ENCODE measurements around the gene CEACAM6.
"Not testable (repeated sequence)": the region's sequence is repeated elsewhere in the genome, so short reads cannot be mapped to it uniquely, and the experiment has no call there.

CEACAM6 gene

GRCh38 chr19:41755328-41755913, at the start of gene CEACAM6:
CEACAM6 (plus strand) TSS chr19:41755530; CDS start chr19:41755639, 109 bp downstream.
- no peak for DNase-seq (ENCODE audit: low spot score)

GRCh38 chr19:41706741-41707501, 48.4 kb upstream of the CEACAM6 start:
- peak; percentile 76 for DNase-seq (ENCODE audit: low spot score)

DNA sequence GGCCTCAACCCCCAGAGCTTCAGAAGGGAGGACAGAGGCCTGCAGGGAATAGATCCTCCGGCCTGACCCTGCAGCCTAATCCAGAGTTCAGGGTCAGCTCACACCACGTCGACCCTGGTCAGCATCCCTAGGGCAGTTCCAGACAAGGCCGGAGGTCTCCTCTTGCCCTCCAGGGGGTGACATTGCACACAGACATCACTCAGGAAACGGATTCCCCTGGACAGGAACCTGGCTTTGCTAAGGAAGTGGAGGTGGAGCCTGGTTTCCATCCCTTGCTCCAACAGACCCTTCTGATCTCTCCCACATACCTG, 47.9 kb upstream of the CEACAM6 start:
- DNase-seq (ENCODE audit: low spot score) = peak; percentile 2

DNA sequence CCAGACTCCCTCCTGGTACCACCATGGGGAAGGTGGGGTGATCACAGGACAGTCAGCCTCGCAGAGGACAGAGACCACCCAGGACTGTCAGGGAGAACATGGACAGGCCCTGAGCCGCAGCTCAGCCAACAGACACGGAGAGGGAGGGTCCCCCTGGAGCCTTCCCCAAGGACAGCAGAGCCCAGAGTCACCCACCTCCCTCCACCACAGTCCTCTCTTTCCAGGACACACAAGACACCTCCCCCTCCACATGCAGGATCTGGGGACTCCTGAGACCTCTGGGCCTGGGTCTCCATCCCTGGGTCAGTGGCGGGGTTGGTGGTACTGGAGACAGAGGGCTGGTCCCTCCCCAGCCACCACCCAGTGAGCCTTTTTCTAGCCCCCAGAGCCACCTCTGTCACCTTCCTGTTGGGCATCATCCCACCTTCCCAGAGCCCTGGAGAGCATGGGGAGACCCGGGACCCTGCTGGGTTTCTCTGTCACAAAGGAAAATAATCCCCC, 47.4 kb upstream of the CEACAM6 start:
- no peak for DNase-seq (ENCODE audit: low spot score)

- DNase-seq (ENCODE audit: low spot score) = no peak
Measured at GRCh38 chr19:41708481-41708880, 46.8 kb upstream of the CEACAM6 start, which contains the start of gene CEACAM5. CEACAM5 (plus strand) TSS chr19:41708626; CDS start chr19:41708732, 106 bp downstream.

GRCh38 chr19:41709516-41709915, 45.8 kb upstream of the CEACAM6 start:
- DNase-seq (ENCODE audit: low spot score) = not testable (repeated sequence)

DNA sequence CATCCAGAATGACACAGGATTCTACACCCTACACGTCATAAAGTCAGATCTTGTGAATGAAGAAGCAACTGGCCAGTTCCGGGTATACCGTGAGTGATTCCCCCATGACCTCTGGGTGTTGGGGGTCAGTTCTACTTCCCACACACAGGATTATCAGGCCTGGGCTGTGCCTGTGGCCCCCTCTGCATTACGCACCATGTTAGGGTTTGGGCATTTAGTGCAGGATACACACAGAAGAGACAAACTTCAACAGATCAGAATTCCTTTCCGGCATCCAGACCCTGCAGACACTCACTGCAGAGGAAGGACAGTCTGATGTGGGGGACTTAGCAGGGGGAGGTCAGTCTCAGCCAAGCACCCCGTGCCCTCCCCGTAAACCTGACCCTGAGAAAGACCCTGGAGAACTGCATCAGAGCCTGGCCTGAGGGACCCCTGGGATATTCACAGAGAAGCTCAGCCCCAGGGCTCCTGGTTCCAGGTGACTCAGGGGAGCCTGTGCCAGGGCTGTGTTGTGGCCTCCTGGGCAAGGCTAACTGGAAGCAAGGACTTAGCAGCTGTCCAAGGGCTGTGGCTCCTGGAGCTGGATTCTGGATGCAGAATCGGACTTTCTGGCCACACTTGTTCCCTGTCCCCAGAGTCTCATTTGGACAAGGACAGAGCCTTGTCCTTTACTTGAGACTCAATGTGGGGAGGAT, 45.2 kb upstream of the CEACAM6 start:
- DNase-seq (ENCODE audit: low spot score) = no peak

- no peak for DNase-seq (ENCODE audit: low spot score)
Measured at GRCh38 chr19:41711376-41712261, 43.7 kb upstream of the CEACAM6 start.

DNA sequence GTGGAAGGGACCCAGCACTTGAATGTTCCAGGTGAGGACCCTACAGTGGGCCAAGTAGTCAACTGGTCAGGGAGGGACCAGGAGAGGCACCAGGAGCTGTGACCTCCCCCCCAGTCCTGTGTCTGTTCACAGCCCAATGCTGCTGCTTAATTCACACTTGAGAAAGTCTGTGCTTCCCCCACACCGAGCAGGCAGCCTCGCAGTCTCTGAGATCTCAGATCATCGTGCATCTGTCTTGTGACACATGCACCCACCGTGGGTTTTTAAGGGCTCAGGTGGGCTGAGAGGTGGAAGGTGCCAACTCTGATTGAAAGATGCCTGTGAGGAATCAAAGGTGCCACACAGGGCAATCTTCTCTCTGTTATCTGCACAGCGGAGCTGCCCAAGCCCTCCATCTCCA, 40.7 kb upstream of the CEACAM6 start:
- no peak for DNase-seq (ENCODE audit: low spot score)

DNA sequence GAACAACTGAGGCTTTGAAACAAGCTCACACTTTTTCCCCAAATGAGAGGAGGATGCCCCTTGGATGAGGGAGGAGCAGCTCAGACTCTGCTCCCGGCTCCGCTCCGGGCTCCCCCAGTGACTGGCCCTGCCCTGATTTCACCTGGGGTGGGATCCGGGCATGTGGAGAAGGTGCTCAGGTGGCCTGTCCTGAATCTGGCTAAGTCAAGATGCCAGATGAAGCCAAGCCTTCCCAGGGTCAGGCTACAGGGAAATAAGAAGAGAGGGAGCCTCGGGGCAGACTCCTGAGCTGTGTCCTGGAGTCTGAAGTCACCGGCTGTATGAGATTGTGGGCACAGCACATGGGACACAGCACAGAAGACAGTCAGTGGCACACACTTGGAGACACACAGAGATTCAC, 36.6 kb upstream of the CEACAM6 start:
- DNase-seq (ENCODE audit: low spot score) = no peak

DNA sequence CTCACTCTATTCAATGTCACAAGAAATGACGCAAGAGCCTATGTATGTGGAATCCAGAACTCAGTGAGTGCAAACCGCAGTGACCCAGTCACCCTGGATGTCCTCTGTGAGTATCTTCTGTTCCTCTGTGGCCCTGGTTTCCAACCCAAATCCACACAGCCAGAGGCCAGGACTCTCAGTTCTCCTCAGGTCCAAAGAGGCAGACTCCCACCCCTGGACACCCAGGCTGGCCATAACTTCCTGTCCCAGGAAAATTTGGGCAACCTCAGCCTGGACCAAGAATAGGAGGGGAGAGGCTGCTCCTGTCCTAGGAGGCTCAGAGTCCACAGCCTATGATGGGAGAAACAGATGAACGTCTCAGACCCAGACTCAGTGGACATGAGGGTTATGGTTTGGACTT, 35.2 kb upstream of the CEACAM6 start:
- DNase-seq (ENCODE audit: low spot score) = no peak

- DNase-seq (ENCODE audit: low spot score) = no peak
Measured at GRCh38 chr19:41726493-41726892, 28.8 kb upstream of the CEACAM6 start.

DNA sequence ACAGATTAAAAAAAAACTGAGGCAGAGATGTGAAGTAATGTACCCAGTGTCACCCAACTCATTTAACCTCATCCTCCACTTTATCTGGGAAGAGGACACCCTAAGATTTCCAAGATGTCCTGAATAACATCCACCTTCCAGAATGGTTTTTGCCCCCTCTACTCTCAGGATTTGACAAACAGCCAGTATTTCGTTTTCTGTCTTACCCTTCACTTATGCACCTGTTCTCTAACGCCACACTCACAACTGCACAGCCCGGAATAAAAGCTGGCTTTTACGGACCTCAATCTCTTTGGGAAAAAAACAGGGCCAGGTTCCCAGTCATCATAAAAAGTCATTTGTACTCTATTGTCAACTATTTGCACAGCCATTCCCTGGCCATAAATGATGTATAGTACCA, 21.2 kb upstream of the CEACAM6 start:
- no peak for DNase-seq (ENCODE audit: low spot score)

DNA sequence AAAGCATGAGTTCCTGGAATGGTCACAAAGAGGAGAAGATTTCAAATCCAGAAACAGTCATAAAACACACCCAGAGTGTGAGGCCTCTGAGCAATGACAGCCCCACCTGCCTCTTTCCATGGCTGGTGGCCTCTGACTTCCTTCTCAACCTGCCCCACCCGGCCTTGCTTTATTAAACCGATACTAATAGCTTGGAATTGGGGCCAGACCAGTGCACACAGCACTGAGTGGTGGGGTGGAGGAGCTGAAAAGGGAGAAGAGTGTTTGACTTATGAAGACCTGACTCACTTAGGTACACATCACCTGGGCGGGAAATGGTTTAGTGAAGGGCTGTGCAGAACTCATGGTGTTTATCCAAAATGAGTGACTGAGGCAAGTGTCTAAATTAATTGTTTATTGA, 20.7 kb upstream of the CEACAM6 start:
- no peak for DNase-seq (ENCODE audit: low spot score)

GRCh38 chr19:41735071-41735600, 20.2 kb upstream of the CEACAM6 start:
- no peak for DNase-seq (ENCODE audit: low spot score)

- no peak for DNase-seq (ENCODE audit: low spot score)
Measured at GRCh38 chr19:41739361-41739760, 16.0 kb upstream of the CEACAM6 start.

DNA sequence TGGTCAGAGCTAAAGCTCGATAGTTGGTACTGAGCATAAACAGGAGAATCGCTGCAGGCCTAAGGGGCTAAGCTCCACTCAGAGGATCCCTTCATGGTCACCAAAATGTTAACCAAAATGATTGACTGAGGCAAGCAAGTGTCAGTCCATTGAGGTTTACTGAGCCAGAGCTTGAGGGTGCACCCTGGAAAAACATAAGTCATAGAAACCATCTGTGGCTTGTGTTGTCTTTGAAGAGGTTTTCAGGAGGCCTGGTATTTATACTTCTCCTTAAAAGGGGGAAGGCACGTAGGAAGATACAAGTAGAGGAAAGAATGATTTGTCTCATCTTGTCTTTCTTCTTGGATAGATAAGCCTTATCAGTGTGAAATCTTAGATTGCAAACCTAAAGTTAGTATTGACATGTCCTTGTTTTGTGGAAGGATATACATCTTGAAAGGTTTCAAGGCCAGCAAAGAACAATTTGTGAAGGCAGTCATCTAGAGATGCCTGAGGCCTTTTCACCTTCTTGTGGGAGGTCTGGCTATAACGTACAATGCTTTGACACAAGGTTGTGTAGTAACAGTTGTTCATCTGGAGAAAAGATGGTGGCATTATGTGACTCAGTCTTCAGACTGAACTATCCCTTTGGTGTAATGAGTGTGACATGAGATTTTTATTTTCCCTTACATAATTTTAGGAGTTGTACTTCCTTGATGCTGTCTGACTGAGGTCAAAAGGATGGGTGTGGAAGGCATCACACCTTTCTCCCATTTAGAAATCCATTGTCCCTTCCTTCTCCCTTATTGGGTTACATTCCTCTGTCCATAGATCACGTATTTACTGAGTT, 14.7 kb upstream of the CEACAM6 start:
- no peak for DNase-seq (ENCODE audit: low spot score)

- DNase-seq (ENCODE audit: low spot score) = no peak
Measured at GRCh38 chr19:41741244-41741554, 14.1 kb upstream of the CEACAM6 start.

- DNase-seq (ENCODE audit: low spot score) = no peak
Measured at GRCh38 chr19:41744850-41745249, 10.5 kb upstream of the CEACAM6 start.

GRCh38 chr19:41745756-41746155, 9.6 kb upstream of the CEACAM6 start:
- no peak for DNase-seq (ENCODE audit: low spot score)

DNA sequence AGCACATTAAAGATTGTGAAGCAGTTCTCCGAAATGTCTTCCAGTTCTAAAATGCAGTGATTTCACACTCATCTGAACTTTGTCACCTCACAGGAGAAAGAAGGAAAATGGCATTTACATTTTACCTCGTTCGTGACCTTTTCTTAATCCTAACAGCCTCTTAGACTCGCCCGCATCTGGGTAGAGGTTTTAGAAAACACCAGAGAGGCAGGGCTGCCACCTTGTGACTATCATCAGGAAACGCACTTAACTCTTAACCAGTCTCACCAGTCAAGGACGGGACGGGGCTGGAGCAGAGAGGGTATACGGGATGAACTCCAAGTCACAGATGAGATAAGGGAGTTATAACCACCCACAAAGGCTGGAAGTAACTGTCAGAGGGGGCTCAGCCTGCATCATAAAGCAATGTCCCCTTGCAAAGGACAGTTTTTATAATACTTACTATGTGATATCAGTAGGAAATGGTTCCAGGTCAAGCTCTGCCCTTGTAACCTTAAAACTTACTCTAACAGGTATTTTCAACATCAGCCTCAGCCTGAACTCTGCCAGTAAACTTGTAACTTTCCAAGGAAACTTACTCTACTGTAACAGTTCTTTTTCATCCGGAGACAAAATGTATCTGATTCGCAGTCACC, 8.6 kb upstream of the CEACAM6 start:
- DNase-seq (ENCODE audit: low spot score) = peak; percentile 67

All from kidney tubule cell (primary cell).